Measurements from ENCODE around the gene TRMT61A.
A peak's percentile ranks its signal among the peaks of the same experiment; 100 is the strongest.

TRMT61A gene

GRCh38 chr14:103548463-103549351 lies 19.7 kb downstream of the TRMT61A start:
- DNase-seq: no peak

- DNase-seq: no peak
These were observed 20.6 kb downstream of the TRMT61A start for GRCh38 chr14:103549361-103550311.

GRCh38 chr14:103550451-103551337 lies 21.7 kb downstream of the TRMT61A start:
- DNase-seq: no peak

DNA sequence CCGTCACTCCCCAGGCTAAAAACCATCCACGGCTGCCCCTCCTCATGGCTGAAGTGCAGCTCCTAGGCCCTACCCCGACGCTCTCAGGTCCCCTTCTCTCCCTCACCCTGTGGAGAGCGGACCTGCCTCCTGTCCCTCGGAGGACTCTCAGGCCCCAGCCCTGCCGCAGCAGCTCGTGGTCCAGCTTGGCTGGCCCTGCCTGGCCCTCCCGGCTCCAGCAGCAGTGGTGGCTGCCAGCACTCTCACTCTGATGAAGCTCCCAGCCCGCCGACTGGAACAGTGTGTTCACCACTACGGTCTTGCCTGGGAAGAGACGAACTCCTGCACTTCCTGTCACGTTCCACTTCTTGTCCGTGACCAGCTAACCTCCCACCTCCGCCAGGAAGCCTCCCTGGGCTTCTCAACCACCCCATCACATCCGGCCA lies 22.4 kb downstream of the TRMT61A start:
- no peak for DNase-seq

DNA sequence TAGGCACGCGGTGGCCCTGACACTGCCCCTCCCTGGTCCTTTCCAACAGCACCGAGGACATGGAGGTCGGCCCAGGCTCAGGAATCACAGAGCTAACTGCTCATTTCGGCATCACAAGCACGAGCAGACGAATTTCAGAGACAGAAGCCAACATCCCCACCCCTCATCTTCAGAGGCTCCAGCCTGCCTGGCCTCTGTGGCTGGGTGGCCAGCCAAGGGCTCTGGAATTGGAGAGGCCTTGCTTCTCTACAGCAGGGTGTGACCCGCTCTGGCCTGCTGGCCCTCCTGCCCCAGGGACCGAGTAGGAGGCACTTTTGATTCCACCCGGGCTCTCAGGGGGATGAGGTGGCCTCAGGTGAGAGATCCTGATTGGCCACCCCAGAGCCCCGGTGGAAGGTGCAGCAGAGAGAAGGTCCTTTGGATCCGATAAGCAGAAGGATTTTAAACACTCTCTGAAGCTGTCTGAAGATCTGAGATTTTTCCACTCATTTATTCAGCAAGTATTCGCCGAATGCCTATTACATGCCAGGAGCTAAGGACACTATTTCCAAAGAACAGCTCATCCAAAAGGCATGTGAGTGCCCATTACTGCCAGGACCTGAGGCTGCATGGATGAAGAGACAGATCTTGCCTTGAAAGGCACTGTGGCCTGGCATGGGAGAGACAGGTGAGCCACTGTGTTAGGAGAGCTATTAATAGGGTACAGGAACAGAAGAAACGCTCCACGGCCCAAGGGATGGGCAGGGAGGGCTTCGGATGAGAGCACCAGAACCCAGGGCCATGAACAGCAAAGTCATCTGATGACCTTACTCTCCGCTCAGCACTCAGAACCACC lies 23.2 kb downstream of the TRMT61A start:
- DNase-seq: no peak

DNA sequence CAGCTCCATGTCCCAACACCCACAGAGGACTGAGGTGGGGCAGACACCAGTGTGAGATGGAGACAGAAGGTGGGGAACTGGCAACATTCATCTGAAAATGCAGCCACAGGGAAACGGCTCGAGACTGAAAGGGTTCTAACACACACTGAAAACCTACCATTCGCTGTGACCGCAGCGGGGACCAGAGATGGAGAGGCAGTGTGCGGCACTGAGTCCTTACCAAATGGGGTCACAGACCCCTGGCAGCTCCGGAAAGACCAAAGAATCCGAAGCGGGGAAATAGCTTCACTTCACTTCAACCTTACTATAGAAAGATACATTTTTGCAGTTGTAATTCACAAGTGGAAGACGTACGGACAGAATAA lies 23.8 kb downstream of the TRMT61A start:
- DNase-seq: no peak

- DNase-seq: no peak
These were observed 26.8 kb downstream of the TRMT61A start for GRCh38 chr14:103555559-103556337.

GRCh38 chr14:103556946-103557758 lies 28.2 kb downstream of the TRMT61A start:
- DNase-seq: no peak

- DNase-seq: no peak
These were observed 29.3 kb downstream of the TRMT61A start for GRCh38 chr14:103558071-103558882.

DNA sequence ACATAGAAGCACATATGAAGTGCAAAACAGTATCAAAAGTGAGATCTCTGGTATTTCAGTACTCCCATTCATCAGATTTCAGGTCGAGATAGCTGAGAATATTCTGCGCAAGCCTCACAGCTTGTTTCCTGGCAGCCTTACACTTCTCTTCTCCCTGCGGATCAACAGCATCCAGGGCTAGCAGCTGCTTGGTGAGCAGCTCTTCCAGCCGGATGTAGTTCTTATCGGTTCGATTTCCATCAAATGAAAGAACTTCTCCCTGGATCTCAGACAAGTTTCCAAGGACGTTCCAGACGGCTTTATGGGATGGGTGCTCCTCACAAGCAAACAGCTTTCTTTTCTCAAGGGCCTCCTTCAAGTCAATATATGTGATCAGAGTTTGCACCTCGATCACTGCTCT lies 30.8 kb downstream of the TRMT61A start:
- DNase-seq: no peak

GRCh38 chr14:103560691-103561090 lies 31.7 kb downstream of the TRMT61A start:
- no peak for DNase-seq

DNA sequence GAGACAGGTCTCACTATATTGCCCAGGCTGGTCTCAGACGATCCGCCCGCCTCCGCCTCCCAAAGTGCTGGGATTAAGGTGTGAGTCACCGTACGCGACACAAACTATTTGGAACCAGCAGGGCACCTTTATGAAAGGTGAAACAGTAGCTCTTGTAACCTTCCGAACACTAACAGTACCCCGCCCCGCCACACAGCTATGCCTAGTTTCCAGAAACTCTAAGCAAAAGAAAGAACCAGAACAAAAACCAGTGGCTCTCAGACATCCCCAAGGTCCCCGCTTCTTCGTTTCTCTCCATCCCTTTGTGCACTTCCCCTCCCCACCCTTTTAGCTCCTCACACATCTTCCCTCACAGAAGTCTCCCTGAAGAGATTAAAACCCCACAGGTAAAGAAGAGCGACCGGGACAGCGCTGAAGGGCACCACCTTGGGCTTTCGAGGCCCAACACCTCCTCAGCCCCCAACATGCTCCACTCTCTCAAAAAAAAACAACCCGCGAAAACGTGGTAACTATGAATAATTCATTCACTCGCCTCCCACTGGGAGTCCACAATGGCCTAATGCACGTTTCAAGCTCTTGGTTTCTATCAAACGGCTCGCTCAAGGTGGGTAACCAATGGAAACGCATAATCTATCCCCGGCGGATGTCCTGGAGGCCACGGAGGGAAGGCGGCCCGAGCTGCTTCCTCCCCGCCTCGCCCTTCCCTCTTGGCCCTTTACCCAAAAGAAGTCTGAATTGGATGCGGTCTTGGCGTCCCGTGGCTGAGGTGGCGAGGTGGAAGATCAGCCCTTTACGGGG lies 32.6 kb downstream of the TRMT61A start:
- no peak for DNase-seq

GRCh38 chr14:103562179-103562428 lies 33.1 kb downstream of the TRMT61A start:
- DNase-seq: no peak

DNA sequence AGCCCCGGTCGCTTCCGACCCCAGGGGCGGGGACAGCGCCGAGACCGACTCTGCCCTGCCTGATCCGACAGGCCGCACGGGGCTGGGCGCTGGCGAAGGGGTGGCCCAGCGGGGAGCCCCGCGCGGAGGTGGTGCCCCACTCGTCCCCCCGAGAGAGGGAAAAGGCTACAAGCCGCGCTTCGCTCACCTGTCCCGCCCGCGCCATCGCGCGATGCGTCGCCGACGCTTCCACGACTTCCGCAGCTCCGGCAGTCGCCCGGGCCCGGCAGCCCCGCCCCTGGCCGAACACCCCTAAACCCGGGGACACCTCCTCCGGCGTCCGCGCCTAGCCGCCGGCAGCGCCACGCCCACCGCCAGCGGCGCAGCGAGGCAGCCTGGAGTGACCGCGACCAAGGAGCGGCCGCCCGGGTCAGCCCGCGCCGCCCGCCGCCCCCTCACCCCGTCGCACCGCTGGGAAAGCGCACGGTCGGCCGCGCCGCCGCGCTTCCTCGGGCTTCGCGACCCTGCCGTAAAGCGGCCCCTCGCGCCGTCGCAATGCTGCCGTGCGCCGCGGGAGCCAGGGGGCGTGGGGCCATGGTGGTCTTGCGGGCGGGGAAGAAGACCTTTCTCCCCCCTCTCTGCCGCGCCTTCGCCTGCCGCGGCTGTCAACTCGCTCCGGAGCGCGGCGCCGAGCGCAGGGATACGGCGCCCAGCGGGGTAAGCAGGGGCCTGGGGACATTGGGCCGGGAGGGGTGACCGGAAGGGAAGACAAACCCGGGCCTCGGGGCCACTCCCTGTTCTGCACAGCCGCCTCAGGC lies 33.6 kb downstream of the TRMT61A start, which contains the start of the genes BAG5 and COA8:
Gene BAG5 (minus strand): TSS at position 229 of the 797 bp plus-strand sequence. CDS start 1,493 bp downstream, outside the sequence.
Gene COA8 (plus strand): TSS at position 532 of the 797 bp plus-strand sequence. CDS start 42 bp downstream, at position 574.
- DNase-seq: peak; percentile 40

- no peak for DNase-seq
These were observed 34.2 kb downstream of the TRMT61A start for GRCh38 chr14:103563226-103563620.

DNA sequence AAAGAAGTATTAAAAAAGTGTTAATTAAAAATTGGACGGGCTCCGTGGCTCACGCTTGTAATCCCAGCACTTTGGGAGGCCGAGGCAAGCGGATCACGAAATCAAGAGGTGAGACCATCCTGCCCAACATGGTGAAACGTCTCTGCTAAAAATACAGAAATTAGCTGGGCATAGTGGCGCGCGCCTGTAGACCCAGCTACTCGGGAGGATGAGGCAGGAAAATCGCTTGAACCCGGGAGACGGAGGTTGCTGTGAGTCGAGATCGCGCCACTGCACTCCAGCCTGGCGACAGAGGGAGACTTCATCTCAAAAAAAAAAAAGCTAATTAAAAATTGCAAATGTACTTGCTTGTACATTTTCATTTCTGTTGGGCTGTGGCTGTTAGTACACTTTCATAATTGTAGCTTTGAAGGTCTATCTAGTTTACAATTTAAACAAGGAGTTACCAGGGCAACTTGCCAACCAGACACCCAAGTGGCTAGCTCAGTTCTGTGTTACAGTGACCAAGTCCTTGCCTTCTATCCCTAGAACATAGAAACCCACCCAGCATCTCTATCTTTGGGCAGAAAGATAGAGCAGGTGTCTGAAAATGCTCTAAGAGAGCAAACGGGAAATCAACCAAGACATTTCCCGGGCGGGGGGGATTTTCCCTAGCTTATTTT lies 35.0 kb downstream of the TRMT61A start:
- DNase-seq: no peak

DNA sequence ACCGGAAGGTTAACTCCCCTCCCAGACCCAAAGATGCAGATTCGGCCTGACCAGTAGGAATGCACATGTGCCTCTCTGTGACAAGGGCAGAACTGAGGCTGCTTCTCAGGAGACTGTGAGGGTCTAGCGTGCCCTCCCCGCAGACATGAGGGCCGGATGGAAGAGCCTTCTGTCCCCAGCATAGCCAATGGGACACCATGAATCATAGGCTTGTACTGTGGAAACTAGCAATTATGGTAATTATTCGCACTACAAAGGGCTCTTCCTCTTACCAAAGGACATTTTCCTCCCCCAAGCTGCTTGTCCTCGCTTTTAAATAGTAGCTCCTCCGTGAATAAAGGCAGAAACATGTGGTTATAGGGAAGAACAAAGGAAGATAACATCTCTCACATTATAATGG lies 40.0 kb downstream of the TRMT61A start:
- no peak for DNase-seq
